ENCODE measurements around the gene UBA7.
"Not testable (repeated sequence)": the region's sequence is repeated elsewhere in the genome, so short reads cannot be mapped to it uniquely, and the experiment has no call there.

The UBA7 gene

DNA sequence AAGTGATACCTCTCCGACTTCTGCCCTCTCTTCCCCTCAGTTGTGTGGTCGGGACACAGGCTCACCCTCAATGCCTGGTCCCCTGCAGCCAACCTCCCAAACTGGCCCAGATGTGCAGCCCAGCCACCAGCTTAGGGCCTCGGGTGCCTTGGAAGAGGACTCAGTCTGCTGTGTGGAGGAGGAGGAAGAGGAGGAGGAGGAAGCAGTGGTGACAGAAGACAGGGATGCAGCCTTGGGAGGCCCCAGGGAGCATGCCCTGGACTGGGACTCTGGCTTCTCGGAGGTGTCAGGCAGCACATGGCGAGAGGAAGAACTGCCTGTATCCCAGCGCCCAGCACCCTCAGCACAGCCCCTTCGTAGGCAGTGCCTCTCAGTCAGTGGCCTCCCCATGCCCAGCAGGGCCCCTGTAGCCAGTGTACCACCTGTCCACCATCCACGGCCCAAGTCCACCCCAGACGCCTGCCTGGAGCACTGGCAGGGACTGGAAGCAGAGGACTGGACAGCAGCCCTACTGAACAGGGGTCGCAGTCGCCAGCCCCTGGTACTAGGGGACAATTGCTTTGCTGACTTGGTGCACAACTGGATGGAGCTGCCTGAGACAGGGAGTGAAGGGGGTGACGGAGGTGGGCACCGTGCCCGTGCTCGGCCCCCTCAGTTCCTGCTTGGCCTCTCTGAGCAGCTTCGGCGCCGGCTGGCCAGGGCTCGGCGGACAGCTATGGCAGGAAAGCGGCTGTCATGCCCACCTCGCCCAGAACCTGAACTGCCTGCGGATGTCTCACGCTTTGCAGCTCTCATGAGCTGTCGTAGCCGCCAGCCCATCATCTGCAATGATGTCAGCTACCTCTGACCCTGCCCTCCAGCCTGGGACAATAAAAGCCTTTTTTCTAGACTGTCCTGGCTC, 9.4 kb downstream of the UBA7 start:
- no peak for DNase-seq

DNA sequence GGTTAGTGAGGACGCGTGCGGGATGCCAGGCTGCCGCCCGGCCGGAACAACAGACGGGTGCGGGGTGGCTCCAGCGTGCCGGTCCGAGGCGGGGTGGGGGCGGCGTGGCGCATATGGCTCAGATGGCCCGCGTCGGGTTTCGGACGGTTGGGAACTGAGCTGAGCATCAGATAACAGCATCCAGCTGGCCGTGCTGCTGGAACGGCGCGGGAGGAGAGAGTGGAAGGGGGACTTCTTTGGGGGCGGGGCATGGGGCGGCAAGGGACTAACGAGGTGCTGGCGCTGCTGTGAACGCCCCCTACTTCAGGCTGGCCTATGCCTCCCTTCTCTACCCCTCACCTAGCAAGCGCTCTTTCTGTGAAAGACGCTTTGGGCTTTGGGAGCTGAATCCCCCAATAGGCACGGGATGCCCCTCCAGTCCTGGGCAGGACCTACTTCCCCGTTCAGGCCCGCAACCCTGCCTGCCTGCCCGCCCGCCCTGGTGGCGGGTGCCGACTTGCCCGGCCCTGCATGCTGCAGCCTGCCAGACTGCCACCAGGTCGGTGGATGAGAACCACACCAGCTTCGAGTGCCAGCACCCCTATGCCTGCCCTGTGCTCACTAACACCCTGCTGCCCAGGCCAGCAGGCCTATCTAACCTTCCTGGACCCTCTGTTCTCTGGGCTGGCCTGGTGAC, 10.2 kb downstream of the UBA7 start:
- peak in 1 of 2 donors; percentile 66 for DNase-seq

DNA sequence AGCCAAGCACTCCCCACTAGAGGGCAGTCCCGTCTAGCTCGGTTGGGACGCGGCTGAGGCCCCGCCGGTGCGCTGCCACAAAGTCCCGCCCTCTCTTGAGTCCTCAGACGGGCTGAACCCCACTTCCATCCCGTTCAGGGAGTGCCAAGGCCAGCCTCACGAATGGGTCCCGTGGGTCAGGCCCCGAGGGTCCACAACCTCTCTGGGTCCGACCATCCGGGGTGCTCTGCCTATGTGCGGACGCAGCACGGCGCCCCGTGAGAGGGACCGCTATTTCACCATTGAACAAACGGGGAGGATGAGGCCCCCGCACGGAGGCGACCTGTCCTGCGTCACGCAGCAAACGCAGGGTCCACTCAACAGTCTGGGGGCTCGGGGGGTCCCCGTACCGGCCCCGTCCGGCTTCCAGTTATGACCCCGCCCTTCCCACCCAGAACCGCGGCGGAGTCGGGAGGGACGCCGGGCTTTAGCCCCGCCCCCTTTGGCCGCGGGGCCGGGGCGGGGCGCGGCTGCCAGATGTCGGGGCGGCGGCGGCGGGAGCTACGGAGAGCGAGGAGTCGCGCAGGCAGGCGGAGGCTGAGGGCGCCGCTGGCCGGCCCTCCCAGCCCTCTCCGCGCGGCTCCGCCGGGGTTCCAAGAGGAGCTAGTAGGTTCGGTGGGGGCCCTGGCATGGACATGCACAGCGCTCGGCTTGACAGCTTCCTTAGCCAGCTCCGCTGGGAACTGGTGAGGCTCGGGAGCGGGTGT, 10.9 kb downstream of the UBA7 start, which contains the start of gene INKA1:
Gene INKA1, plus strand, starts transcription at position 543 of the 746 bp plus-strand sequence. Its CDS starts 132 bp downstream, at position 675.
- DNase-seq: peak; percentile 82 to 94

DNA sequence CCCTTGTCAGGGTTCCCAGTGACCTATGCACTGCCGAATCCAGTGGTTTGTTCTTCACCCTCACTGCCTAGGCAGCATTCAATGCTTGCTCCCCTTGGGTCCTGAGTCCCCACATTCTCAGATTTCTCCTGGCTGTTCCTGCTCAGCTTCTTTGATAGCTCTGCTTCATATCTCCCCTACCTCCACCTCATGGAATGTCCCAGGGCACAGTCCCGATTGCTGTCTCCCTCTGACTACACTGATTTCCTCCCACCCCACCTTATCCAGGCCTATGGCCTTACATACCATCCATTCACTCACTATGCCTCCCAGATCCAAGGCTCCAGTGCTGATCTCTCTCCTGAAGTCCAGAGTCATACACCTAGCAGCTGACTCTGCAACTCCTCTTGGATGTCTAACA, 12.6 kb downstream of the UBA7 start:
- DNase-seq: no peak

DNA sequence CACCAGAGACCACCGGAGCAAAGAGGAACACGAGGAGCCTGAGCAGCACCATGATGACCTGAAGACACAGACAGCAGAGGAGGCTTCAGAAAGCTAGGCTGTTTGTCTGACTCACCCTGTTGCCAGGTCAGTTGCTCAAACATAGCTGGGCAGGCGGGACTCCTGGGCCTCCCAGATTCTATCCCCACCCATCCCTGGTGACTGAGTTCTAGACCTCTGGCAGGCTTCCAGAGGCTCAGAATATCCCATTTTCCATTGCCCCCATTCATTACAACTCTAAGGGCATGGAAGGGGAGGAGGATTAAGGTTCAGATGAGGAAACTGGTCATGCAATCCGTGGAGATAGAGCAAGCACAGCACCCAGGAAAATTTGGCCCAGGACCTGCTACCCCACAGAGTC, 14.0 kb downstream of the UBA7 start, which contains the start of gene CDHR4:
Gene CDHR4, minus strand, starts transcription at position 113 of the 400 bp plus-strand sequence. Its CDS starts 61 bp downstream, at position 52.
- no peak for DNase-seq

DNA sequence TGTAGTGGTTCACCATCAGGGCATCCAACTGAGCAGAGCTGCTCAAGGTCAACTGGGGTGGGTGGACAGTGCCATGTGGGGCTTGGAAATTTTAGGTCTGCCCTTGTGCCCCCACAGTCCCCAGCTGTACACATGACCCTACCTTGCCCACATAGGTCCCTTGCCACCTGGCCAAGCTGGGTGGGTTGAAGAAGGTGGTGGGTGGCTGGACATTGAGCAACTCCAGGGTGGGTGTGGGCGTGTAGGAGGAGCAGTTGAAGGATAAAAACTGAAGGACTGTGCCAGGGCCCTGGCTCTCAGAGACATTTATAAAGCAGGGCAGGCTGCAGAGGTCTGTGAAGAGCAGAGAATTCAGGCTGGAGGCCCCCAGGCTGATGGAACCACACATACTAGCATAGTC, 14.6 kb downstream of the UBA7 start:
- DNase-seq: no peak

DNA sequence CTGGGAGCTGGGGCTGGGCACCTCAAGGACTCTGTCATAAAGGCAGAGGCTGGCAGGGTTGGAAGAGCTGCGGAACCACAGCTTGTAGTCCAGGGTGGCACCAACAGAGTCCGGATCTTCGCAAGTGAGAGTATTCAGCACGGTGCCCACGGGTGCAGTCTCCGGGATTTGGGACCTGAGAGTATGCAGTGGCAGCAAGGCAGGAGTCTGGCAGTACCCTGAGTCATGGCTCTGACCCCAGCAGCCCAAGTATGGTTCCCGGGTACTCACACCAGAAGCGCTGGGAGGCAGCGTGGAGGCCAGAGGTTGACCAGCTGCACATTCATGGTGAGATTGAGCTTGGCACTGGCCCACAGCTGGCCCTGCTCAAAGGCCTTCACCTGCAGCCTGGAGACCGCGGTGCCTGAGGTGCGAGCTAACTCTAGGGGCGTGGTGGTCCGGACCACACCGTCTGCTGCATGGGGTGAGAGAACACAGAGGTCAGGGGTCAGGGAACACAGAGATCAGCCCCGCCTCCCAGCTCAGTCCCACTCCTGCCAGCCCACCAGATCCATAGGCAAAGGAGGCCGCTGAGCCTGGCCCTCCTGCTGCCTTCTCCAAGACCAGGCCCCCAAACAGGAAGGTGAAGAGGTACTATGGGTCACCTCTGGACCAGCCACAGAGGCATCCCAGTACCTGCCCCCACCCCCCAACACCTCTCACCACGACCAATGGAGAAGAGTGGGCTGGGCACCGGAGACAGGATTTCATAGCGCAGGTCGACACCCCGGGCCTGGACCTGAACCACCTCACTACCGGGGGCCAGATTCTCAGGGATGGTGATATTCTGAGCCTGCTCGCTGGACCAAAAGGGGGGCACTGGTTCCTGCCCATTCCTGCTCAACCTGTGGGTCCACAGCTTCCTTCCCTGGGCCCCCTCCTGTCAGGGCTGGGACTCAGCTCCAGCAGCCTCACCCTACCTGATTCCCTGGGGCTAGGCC, 18.5 kb downstream of the UBA7 start:
- no peak for DNase-seq

DNA sequence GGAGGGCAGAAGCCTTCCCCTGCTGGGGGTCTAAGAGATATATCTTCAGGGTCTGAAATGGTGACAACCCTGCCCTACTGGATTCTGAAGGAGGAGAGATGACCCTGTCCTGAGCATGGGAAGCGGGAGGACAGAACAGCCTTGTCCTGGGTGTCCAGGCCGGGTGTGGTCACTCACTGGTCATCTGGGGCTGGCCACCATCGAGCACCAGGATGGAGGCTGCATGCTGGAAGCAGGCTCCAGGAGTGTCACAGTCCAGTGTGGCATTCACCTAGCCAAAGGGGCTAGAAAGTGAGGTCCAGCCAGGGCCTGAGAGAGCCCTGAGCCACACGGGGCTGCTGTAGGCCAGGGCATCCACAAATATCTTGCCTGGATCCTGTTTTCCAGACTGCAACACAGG, 19.3 kb downstream of the UBA7 start:
- DNase-seq: no peak

DNA sequence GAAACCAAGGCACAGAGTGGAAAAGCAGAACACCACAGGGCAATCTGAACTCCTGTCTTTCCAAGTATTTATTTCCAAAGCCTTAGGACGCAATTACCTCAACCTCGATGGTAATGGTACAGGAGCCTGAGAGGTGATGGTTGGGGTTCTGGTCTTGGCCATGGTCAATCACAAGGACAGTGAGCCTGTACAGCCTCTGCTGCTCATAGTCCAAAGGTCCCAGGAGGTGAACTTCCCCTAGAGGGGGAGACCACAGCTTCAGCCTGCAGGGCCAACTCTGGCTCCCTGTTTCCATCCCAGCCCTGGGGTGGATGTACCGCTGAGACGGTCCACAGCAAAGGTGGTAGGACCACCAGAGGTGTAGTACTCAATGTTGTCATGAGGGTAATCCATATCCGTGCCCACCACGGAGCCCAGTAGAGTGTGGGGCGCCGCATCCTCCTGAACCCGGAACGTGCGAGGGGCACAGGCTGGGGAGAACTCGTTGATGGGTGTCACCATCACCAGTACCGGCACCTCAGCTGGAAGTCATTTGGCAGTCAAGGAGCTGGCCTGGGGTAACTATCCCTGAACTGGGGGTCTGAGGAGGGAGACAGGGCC, 20.2 kb downstream of the UBA7 start:
- DNase-seq: no peak

DNA sequence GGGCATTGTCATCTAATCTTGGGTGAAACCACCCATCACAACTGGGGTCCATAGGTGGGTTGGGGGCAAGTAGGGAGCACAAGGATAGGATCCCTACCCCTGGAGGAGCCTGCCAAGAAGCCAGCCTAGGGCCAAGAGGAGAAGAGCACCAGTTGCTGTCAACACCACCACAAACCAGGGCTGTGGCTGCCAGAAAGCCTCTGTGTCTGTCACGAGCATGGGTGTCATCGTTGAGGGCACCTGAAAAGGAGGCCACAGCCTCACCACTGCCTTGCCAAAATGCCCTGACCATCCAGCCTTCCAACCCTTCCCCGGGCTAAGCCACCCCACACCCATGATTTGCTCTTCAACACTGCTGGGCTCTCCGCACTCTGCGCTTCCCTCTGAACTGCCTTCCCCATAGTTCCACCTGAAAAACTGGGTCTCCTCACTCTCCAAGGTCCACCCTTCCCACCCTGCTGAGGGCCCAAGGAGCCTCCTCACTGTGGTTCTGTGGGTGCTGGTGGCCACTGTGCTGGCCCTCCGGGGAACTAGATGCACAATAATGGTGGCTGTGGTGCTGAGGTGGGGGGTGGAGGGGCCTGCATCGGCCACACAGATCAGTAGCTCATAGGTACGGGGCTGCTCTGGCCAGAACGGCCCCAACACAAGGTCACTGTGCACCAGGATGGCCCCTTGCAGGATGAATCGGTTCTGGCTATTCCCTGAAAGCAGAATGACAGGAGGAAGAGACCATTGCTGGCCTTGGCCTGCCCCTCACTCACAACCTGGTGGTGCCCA, 21.2 kb downstream of the UBA7 start:
- DNase-seq: no peak

DNA sequence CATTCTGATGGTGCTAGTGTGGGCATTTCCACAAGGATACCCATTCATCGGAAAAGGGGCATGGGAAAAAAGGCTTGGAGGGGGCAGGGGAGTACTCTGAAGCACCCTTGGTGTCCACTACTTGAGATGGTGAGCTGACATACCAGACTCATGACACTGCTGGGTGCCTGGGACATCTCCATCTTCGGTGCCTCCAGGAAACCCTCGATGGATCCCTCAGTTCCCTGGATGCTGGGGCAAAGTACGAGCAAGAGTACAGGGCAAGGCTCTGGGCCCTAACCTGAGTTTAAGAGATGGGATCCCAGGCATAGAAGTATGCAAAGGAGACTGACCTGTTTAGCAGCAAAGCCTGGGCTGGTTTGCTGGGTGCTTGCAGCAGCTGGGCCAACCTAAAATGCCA, 22.2 kb downstream of the UBA7 start:
- DNase-seq: no peak

DNA sequence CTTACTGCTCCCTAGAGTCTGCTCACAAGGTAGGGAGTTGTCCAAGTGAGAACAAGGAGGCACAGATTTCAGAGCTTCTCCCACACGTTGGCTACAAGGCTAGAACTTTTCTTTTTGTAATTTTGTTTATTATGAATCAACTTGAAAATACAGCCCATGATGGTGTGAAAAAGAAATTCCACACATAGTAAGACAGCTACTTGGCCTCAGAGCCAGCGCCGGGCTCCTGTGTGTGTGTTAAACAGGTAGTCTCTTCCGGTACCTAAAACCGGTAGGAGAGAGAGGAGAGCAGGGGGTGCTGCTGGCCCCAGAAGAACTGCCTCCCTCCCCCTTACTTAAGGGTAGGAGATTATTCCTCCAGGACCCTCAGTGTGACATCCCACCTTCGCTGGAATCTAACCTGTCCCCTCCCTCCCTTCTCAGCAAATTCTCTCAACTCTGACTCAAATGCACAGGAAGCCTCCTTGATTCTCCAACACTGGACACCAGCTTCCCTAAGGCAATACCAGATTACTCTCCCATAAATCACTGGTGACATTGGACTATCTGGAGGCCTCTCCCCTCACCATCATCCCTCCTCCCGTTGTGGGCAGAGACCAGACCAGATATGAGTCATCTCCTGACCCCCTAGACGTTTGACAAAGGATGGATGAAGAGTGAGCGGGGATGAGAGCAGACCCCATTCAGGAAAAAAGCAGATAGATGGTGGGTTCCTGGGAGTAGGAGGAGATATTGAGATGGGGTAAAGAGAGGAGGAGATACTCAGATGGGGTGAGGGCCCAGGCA, 22.9 kb downstream of the UBA7 start:
- DNase-seq: no peak

DNA sequence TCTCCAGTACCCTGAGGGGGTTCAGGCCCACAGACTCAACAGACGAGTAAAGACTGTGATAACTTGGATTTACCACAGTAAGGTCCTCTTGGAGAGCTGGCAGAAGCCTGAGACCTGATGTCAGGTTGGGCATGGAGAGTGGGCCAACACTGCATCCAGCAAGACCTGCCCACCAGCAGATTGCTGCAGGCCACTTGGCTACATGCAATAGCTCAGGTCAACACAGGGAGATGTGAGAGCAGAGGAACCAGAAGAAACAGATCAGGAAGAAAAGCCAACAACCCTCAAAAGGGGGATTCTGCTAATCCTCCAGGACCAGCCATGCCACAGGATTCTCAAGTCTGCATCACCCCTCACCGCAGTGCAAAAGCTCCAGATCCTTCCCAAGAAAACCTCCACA, 25.7 kb downstream of the UBA7 start:
- no peak for DNase-seq

DNA sequence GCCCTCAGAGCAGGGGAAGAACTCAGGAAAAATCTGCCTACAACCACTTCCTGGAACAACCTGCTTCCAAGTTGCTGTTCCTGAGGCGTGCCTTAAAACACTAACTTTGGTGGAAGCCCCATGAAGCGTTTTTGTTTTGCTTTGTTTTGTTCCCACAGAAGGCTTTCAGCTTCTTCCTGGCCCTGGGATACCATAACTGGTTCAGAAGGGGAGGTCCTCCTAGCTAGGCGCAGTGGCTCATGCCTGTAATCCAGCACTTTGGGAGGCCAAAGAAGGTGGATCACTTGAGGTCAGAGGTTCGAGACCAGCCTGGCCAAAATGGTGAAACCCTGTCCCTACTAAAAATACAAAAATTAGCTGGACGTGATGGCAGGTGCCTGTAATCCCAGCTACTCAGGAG, 26.2 kb downstream of the UBA7 start:
- DNase-seq: no peak

DNA sequence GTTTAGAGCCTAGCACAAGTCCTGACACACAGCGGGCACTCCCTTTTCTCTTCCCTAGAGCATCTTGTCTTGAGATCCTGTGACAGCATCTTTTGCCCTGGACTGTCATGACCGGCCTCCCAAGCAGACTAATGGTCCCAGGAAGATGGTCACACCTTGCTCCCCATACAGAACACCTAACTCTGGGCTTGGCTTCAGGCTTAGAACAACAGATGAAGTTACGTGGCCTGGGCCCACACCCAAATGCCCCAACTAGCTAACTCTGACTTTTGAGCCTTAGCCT, 26.6 kb downstream of the UBA7 start:
- no peak for DNase-seq

DNA sequence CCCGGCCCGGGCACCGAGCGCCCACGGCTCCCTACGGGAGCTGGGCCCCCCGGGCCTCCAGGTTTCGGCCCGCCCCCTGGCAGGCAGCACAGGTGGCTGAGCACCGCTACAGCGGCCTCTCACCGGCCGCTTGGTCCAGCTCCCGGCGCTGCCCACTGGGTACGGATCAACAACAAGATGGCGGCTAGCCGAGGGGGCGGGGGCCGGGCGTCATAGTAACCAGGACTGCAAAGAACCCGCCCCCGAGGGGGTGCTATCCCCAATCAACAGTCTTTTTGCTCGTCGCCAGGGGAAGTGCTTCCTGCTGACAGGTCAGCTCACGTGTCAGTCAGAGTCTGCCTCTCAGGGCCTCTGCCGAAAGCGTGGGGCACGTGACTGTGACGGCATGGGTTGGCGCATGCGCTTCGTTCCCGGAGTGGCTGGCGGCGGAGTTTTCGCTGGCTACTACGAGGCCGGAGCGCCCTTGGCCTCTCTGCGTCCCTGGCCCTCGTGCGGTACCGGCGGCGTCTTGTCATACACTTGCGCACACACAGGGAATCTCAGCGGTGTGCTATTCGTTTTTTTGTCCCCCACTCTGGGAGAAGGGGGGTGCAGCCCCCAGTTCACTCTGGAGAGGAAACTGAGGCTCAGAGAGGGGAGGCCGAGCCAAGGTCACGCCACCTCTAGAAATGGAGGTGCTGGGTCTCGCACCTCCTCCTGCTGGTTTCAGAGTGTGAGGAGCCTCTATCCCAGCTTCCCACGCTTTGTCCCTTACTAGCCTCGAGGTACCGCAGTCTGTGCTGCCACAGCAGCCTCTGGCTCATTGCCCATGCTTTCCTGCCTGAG, 27.2 kb downstream of the UBA7 start, which contains the start of gene IP6K1:
Gene IP6K1, minus strand, starts transcription at position 186 of the 825 bp plus-strand sequence. CDS start 38,502 bp downstream, outside the sequence.
- DNase-seq: peak; percentile 96 to 99

DNA sequence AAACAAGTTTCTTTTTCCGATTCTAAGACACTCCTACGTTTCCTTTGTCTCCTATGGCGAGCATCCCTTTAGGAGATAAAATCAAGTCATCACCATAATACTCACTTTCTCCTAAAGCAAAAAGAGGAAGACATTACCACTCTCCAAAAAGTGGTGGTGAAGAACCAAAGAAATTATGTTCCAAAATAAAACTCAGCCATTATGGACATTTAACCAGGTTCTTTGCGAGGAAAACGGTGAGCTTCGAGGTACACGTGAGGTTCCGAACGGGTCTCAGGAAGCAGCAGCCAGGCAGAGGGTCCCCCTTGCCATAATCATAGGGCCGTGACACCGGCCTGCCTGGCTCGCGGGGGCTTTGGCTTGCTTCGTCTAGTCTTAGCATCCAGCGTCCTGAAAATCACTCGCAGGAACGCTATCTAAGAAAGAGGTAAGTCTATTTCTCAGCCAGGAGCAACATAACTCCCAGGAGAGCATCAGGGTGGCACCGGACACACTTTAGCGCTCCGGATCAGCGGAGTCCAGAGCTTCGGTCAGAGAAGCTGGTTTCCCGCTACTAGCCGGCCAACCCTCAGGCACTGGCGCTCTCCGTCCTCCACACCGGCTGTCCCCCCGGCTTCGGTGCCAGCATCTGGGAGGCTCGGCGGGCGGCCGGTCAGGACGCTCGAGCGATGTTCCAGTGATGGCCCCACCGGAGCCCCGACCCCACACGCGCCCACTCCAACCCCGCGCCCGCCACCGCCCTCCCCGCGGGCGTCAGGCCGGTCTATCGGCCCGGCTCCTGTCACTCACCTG, 28.0 kb downstream of the UBA7 start:
- no peak for DNase-seq

DNA sequence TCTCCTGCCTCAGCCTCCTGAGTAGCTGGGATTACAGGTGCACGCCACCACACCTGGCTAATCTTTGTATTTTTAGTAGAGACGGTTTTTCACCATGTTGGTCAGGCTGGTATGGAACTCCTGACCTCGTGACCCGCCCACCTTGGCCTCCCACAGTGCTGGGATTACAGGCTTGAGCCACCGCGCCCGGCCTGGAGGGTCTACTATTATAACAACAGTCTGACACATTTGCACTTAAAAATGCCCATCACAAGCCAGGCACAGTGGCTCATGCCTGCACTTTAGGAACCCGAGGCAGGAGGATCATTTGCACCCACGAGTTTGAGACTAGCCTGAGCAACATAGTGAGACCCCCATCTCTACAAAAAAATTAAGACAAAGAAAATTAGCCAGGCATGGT, 31.5 kb downstream of the UBA7 start:
- DNase-seq: not testable (repeated sequence)

Measured in bone marrow (tissue), 2 donors.